ENCODE measurements around the gene RAB3IL1.

RAB3IL1 gene

GRCh38 chr11:61879152-61879551 is 38.2 kb downstream of the RAB3IL1 start:
- TF ChIP-seq CTCF (conservative IDR thresholded peaks at IDR 0.05; ENCODE audit: low read length) = no peak
- DNase-seq (ENCODE audit: low read depth) = no peak
- no peak overlapping the region for H3K4me3 ChIP-seq (ENCODE audit: low read length)

GRCh38 chr11:61875698-61876097 is 41.7 kb downstream of the RAB3IL1 start:
- TF ChIP-seq CTCF (conservative IDR thresholded peaks at IDR 0.05; ENCODE audit: low read length) = no peak
- DNase-seq (ENCODE audit: low read depth) = no peak

GRCh38 chr11:61874853-61875252 is 42.5 kb downstream of the RAB3IL1 start:
- no peak overlapping the region for H3K4me3 ChIP-seq (ENCODE audit: low read length)
- TF ChIP-seq CTCF (conservative IDR thresholded peaks at IDR 0.05; ENCODE audit: low read length) = no peak
- DNase-seq (ENCODE audit: low read depth) = no peak

More at GRCh38 chr11:61875698-61876097, 41.7 kb downstream of the RAB3IL1 start:
- H3K4me3 ChIP-seq (ENCODE audit: low read length) = no peak overlapping the region

- no peak for TF ChIP-seq CTCF (conservative IDR thresholded peaks at IDR 0.05; ENCODE audit: low read length)
- H3K4me3 ChIP-seq (ENCODE audit: low read length) = no peak overlapping the region
- no peak for DNase-seq (ENCODE audit: low read depth)
Measured at GRCh38 chr11:61874377-61874809, 43.0 kb downstream of the RAB3IL1 start.

GRCh38 chr11:61873588-61874376 is 43.6 kb downstream of the RAB3IL1 start:
- no peak overlapping the region for H3K4me3 ChIP-seq (ENCODE audit: low read length)
- no peak for TF ChIP-seq CTCF (conservative IDR thresholded peaks at IDR 0.05; ENCODE audit: low read length)
- no peak for DNase-seq (ENCODE audit: low read depth)

GRCh38 chr11:61872935-61873565 is 44.3 kb downstream of the RAB3IL1 start:
- TF ChIP-seq CTCF (conservative IDR thresholded peaks at IDR 0.05; ENCODE audit: low read length) = no peak
- no peak overlapping the region for H3K4me3 ChIP-seq (ENCODE audit: low read length)
- no peak for DNase-seq (ENCODE audit: low read depth)

GRCh38 chr11:61871158-61871597 is 46.2 kb downstream of the RAB3IL1 start:
- H3K4me3 ChIP-seq (ENCODE audit: low read length) = peak overlapping the region; percentile 26; the same call in 1 of the 2 replicates
- peak; percentile 83 for TF ChIP-seq CTCF (conservative IDR thresholded peaks at IDR 0.05; ENCODE audit: low read length)
- peak; percentile 78 for DNase-seq (ENCODE audit: low read depth)

All from AG10803 (cell line).